ENCODE measurements around the gene DUSP10.

DUSP10 gene

DNA sequence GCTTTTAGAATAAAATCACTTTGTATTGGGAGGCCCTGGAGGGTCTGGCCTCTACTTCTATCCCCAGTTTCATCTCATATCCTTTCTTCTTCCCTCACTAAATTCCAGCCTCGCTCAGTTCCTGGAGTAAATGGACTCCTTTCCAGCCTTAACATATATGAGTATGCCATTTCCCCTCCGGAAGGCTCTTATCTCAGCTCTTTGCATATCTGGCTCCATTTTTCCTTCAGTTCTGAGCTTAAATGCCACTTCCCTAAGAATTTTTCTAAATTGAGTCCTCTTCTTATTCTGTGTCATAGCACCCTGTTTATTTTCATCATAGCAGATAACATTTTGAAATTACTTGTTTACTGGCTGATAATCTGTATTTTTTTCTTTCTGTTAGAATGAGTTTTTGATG, 20.2 kb upstream of the DUSP10 start:
- no peak for DNase-seq

DNA sequence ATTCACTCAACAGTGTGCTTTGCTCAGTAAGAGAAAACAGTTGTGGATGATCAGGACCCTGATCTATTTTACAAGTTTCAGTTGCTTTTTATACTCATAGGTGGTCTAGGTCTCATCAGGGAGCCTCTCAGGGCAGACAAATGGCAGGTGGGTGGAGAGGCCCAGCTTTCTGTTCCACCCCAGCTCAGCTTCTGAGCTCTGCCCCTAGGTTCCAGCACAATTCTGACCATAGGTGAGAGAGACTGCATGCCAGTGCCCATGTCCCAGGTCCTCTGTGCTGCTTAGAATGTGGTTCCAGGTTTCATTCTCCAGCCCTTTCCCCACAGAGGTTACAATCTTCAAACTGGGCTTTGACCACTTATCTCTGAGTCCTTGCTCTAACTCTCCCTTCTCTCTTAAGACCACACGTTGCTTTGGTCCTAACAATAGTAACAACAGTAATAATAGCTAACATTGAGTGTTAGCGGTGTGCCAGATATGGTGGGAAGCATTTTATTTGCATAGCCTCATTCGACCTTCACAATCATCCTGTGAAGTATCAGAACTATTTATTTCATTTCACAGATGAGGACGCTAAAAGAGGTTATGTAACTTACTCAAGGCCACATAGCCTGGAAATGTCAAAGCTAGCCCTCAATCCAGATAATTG, 19.6 kb upstream of the DUSP10 start:
- DNase-seq = no peak

DNA sequence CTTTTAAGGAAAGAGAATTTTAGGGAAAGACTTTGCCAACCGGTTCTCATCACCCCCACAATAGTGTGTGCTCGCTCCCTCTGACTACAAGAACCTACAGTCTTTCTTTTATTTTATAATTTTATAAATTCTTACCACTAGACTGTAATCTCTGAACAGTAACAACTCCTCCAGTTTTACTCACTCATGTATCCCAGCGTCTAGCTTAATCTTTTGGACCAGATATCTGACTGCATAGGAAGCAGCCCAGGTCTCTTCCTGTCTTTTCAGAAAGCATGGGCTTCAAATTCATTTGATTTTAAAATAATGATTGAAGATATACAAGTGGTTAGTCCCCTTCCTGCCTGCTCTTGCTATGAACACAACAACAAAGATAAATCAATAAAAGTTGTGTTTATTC, 19.0 kb upstream of the DUSP10 start:
- no peak for DNase-seq

DNA sequence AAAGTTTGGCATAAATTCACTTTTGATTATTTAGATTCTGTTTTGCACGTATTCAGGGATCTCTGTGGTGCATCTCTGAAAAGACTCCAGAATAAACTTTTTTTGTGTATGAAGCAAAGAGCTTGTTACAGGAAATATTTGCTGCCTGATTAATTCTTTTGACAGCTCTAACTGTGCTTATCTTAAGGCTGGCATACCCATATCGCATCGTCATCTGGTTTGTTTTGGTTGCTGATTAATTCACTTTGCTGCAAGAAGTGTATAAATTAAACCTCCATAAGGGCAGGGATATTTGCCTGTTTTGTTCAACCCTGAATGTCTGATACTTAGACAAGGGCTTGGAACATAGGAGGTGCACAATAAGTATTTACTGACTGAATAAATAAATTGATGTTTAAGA, 17.5 kb upstream of the DUSP10 start:
- DNase-seq = no peak

DNA sequence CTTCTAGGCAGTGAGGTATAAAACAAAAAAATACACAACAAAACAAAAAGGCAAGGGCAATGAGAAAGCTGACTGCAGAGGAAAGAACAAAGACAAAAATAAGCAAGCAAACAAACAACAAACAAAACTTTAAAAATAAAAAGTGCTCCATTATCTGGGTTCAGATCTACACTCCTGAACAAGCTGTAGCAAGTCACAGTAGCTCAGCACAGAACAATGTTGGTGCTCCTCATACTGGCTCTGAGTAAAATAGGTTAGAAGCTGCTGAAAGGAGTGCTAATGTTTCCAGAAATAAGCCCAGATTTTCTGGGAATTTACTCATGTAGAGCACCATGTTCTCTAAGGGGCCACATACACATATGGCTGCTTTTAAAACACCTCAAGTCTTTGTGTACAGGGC, 16.6 kb upstream of the DUSP10 start:
- DNase-seq = no peak

DNA sequence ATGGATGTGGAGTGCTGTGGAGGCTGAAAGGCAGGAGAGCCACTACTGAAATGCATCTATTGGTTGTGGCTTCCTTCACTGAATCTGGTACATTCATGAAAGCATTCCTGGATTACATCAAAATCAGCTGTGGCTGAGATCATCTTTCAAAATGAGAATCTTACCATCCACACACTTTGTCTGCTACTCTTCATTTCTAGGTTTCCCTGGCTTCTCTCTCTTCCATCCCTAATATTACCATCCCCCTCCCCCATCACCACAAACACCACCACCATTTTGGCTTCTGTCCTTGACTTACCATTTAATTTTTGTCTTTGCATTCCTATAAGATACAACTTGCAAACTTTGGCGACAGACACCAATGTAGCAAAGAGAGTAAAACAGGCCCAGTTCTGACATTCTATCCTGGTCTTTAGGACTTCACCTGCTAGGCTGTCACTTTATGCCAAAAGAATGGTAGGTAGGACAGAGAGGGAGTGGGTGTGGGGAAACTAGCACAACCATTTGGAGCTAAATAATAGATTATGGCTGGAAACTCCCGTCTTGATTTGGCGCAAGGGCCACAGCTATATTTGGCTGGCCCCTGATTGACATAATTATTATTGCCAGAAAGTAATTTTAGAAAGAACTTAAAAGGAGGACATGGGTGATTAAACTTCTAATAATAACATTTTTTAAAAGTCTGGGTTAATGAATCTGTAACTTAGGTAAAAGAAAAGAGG, 15.1 kb upstream of the DUSP10 start:
- no peak for DNase-seq

DNA sequence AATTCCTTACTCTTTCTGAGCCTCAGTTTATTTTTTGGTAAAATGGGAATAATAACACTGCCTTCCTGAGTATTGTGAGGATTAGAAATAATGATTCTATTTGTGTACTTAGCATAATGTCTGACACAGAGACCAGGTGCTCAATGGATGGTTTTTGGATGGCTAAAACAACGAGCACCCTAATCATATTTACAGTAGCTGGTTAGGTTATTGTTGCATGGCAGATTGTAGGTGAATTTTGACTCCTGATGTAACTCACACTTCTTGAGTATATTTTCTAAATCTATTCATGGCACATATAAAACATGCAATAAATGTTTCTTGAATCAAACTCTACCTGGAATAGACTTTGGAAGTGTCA, 11.9 kb upstream of the DUSP10 start:
- no peak for DNase-seq

DNA sequence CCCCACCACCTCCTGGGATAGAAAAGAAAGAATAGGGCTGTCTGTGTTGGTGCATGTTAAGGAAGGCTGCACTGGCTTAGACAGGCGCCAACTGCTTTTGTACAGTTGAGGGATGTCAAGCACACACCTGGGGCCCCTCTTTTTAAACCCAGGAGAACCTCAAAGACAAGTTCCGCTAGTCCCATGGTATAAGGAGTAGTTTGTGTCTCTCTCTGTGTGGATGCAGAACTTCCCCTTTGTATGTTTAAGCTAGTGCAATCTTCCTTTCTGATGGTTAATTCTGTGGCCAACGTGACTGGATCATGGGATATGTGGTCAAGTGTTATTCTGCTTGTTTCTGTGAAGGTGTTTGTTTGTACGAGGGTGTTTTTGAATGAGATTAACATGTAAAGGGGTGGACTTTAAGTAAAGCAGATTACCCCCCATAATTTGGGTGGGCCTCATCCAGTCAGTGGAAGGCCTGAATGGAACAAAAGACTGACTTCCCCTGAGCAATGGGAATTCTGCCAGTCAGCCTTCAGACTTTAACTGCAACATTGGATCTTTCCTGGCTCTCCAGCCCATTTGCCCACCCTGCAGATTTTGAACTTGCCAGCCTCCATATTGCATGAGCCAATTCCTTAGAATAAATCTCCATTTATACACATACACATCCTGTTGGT, 9.5 kb upstream of the DUSP10 start:
- no peak for DNase-seq

DNA sequence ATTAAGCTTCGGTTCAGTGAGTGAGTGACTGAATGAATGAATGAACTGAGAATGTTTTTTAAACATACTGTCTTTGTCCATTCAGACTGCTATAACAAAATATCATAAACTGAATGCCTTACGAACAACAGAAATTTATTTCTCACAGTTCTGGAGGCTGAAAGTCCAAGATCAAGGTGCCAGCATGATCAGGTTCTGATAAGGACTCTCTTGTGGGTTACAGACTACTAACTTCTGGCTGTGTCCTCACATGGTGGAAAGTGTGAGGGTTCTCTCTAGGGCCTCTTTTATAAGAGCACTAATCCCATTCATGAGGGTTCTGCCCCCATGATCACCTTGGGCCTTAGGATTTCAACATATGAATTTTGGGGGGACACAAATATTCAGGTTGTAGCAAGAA, 7.1 kb upstream of the DUSP10 start:
- DNase-seq = no peak

DNA sequence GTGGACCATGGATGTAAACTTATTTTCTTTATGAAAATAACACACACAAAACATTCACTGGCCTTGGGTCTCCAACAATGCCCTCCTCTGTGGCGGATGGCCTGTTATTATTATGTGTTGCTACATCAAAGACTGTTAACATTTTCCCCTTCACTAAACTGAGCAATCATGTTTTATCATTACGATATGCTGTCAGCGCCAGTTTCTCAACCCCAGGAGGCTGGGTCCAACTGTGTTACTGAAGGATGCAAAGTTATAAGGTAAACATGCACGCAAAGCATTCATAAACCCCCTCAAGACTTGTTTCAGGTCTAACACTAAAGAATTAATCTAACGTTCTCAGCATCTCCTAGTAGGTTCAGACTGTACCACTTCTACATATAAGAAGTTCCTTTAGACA, 6.0 kb upstream of the DUSP10 start:
- DNase-seq = no peak

DNA sequence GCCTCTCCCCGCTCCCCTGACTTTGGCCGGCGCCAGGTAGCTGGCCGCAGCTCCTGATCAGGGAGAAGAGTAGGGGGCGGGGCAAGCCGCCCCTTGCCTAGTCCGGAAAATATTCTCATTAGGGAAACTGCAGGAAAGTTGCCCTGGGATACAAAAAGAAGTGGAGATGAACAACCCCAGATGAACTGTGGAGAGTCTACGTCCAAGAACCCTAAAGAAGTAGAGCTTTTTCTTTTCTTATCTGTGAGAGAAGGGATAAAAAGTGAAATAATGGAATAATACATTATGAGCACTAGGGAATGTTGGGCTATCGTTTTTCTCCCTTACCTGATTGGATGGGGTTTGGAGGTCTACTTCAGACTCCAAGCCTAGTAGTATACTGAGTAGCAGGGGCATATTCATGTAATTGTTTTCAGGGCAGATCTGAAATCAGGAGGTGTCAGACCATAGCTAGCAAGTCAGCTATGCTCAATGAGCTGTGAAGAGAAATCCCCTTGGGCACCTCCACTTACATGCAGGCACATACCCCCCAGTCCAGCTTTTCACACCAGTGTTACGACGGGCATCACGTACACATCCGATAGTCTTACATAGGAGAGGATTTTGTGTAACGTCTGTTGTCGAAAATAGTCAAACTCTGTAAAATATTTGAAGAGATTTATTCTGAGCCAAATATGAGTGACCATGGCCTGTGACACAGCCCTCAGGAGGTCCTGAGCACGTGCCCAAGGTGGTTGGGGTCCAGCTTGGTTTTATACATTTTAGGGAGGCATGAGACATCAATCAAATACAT, 1.7 kb upstream of the DUSP10 start:
- peak; percentile 36 for DNase-seq

DNA sequence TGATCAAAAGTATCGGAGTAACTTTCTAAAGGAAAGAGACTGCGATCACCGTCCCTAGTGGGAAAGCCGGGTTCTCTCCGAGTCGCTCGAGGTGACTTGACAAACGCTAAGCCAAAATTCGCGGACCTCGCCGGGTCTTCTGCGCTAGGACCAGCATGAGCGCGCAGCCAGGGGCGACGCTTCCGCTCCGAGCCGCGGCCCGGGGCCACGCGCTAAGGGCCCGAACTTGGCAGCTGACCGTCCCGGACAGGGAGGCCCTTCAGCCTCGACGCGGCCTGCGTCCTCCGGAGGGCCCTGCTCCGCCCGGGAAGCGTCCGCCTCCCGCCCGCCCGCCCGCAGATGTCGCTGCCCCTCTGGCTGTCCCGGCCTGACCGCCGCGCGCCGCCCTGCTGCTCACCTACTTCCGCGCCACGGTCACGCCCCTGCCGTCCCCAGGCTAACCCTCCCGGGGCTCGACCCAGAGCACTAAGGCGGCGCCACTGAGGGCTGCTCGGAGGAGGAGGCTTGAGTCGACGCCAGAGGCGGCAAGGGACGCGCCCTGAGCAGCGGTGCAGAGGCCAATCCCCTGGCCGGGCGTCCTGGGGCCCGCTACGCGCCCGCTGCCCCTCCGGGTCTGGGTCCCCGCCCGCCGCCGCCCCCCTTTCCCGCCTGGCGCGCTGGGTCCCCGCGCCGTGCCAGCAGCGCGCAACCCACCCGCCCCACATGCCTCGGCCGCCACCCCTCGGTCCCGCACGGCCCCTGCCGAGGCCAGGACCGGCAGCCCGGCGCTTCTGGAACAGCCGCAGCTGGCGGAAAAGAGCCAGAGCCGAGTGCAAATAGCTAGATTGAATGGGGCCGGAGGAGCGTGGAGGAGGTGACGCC, 896 bp upstream of the DUSP10 start:
- DNase-seq = peak; percentile 61

DNA sequence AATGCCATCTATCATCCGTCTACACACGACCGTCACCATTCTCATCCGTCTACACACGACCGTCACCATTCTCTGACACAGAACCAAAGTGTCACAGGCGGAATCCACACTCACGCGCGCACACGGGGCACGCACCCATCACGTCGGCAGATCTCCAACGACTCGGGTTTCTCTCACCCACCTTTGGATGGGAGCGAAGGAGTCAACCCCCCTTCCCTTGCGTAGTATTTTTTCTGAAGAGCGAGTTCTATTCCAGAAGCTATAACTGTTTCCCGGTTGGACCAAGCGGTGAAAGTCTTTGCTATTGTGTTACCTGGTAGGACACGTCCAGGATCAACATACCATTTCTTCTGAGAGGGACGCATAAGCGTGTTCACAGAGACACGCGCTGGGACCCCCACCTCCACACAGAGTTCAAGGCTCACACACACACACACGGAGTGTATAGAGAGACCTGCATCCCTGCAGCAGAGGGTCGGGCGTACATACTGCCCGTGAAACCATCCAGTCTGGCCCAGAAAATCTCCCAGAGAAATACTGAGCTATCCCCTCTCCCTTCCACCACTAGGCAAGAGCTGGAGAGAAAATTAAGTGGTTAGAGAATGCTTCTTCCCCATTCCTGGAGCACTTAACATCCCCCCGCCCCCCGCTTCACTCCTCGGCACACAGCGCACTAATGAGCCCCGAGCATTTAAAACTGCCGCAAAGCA, 741 bp downstream of the DUSP10 start:
- peak; percentile 77 for DNase-seq

DNA sequence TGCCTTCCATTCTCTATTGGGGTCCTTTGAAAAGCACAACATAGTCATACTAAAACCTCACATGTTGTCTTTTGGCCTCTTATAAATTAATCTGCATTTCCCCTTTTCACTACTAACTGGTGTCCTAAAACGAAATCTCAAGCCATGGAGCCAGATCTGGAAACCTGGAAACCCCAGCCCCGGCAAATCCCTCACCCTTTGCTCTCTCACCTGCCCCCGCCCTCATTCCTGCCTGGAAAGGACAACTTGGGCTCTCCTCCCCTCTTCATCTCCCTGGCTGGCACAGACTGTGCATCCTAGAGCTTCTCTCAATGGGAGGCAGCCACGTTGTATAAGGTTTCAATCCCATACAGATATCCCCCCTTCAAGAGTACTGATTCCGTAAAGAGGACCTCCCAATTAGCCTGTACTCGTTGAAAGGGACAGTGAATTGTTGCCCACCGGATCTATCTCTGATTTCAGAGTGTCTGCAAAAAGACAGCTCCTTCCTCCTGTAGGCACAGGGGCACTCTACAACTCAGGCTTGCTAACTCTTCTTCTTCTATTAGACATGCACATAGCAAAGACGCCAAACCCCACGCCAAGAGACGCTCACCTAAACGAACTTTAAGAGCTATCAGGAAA, 1.4 kb downstream of the DUSP10 start:
- DNase-seq = peak; percentile 42

DNA sequence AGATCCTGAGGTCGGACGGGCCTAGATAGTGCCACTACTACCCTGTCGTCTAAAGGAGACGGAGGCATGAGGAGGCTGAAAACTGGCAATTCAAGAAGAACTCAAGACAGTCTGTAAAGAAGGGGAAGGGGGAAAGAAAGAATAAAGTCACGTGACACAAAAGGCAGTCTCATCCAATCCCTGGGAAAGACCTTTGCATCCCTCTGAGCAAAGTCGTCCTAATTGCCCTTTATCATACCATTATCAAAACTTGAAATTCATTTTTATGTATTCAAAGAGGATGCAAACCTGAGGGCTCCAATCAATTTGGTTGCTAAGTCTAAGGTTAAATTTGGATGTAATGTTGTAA, 2.2 kb downstream of the DUSP10 start:
- no peak for DNase-seq

DNA sequence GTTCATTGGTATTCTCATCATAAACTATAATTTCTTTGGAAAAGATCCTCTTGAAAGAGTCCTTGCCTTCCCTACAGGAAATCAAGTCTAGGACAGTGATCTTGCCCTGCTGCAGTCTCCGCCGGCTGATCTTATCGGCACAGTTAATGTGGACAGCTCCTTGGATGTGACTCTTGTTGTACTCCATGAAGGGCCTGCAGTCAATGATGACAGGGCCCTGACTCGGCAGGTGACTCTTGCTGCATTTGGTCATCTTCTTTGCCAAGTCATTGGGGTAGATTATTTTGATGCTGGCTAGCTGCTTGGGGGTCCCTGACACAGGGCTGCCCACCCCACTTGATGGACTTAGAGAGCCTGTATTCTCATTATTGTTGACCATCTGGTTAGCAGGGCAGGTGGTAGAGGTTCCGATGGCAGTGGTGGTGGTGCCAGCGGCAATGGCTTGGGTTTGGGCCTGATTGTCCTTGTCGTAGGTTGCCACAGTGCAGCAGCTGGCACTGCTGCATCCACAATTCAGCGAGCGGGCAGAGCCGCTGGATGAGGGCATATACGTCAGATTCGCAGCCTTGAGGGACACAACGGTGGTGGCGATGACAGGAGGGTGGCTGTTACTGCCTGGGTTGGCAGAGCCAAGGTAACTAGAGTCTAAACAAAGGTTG, 2.7 kb downstream of the DUSP10 start:
- no peak for DNase-seq

DNA sequence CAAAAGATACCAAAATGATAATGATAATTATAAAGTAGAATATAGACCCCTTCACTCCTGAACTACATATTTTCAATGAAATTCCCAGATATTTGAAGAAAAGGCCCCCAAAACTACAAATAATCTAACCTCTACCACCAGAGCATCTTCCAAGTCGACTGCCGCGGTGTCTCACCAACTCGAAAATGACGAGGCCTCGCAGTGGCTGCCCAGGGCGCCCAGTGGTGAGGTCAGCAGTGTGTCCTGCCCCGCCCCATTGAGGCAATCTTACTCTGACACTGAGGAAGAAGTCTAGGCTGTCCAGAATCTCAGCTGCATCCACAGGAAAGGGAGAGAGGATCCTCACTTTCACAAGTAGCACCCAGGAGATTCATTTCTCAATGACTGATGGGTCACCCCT, 5.2 kb downstream of the DUSP10 start:
- no peak for DNase-seq

DNA sequence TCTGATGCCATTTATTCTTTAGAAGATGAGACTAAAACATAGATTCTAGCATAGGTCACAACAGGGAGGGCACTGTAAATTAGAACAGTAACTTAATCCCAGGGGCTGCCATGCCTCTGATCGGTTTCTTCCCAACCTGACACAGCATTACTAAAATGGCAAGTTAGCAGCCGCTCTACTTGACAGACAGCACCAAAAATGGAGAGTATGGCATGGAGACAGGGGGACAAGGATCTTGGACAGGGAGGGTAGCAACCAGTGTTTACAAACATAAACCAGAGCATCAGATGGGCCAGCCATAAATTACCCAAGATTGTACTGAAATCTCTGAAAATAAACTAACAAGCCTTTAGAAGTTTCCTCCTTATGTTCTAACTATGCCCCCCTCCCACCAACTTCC, 5.9 kb downstream of the DUSP10 start:
- DNase-seq = no peak

DNA sequence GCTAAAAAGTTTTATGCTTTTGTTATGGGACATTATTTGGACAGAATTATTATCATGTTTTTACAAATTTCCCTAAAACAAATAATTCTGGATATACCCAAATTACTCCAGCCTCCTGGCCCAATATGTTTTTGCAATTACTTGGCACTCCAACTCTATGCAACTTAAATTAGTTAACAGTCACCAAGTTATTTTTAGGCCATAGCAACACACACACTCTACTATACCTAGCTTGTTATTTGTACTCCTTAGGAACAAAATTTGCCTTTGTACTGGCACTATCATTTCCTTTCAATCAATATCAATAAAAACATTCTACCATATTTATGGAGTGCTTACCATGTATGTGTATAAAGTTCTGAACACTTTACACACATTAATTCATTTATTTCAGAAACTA, 7.7 kb downstream of the DUSP10 start:
- no peak for DNase-seq

DNA sequence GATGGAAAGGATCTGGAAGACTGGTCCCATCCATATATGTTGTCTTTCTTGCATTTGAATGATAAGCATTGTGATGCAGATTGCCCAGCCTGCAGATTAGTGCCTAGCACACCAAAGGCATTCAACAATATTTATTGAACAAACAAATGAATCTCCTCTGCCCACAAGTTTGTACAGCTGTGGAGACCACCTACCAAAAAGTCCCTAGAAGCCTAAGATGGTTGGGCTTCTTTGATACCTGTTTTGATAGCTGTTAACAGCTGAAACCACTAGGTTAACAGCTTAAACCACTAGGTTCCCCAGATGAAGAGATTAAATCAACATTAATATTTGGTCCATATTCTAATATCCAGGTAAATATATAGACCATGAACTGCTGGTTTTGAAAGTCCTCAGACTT, 9.8 kb downstream of the DUSP10 start:
- DNase-seq = no peak

DNA sequence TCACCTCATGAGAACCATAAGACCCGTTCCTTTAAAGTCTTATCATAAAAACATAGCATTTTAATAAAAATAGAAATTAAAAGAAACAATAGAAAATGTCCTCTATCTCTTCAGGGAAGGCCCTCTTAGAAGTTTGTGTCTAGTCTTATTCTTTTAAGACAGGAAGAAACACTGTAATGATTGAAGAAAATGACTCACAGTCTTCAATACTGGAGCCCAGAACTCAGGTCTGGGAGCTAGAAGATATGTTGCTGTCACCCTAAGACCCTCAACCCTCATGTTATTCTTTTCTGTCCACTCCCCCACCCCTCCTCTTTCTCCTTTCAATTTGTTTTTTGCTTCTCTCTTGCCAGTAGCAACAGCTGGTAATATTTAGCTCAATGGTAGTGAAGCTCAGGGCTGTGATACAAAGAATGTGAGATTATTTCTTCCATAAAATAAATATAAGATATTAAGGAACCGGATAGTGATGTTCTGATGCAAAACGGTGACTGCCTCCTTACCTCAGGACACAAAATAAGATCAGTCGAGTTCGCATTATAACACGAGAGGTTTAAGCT, 12.0 kb downstream of the DUSP10 start:
- no peak for DNase-seq
